ENCODE results near the gene CDA. TPM values are rescaled to one million over a fixed set of nuclear protein-coding genes. Genes with fewer than 3 reads are reported as not detected.

CDA gene
- total and polyA plus RNA-seq, 2 experiments from 2014 or later = 2.5 to 13.6 TPM

GRCh38 chr1:20578721-20579395 is 10.0 kb upstream of the CDA start (continued):
- TF ChIP-seq ZNF462 (CRISPR knock-in tag; IDR thresholded peaks at IDR 0.05) = no peak

- Histone ChIP-seq H3K4me2 (no peak overlapping the region), H3K27me3 (ENCODE audit: insufficient read depth) (no peaks in the 10 kb centered on the region), H4K20me1 (replicated peaks; ENCODE audit: insufficient read depth) (no peaks in the 10 kb centered on the region), H3K4me3 (no peak overlapping the region), H2AFZ (no peak overlapping the region), H3K9me2 (ENCODE audit: insufficient read depth) (no peaks in the 10 kb centered on the region), H3K27ac (ENCODE audit: low read depth) (no peak overlapping the region), H3K4me1 (ENCODE audit: insufficient read depth) (peaks cover 5% of the 10 kb centered on the region; the same call in 1 of the 2 replicates), H3K36me3 (ENCODE audit: insufficient read depth) (no peaks in the 10 kb centered on the region), H3K79me2 (replicated peaks; ENCODE audit: insufficient read depth) (no peaks in the 10 kb centered on the region), H3F3A (replicated peaks; ENCODE audit: low read depth) (no peaks in the 10 kb centered on the region)
- peak; percentile 50 for DNase-seq (ENCODE audit: low spot score)
- Mint-ChIP-seq H3K4me1 (peaks cover 16% of the 10 kb centered on the region), H3K36me3 (ENCODE audit: low read depth) (no peaks in the 10 kb centered on the region), H3K9me3 (no peaks in the 10 kb centered on the region), H3K27ac (no peak overlapping the region), H3K4me3 (no peak overlapping the region), H3K27me3 (ENCODE audit: insufficient read depth, low read depth, poor library complexity) (peaks cover 7% of the 10 kb centered on the region)
- no peak for ATAC-seq
- TF ChIP-seq CREB1 (CRISPR knock-in tag; IDR thresholded peaks at IDR 0.05; ENCODE audit: low read depth) (no peak), CTCF (conservative IDR thresholded peaks at IDR 0.05; ENCODE audit: low read depth in 2 of 2) (no peak), STAT1 (IDR thresholded peaks at IDR 0.05; ENCODE audit: unreplicated experiment) (no peak), NANOG (IDR thresholded peaks at IDR 0.05; ENCODE audit: borderline replicate concordance) (no peak), JUNB (IDR thresholded peaks at IDR 0.05; ENCODE audit: unreplicated experiment) (no peak), REST (IDR thresholded peaks at IDR 0.05; ENCODE audit: unreplicated experiment) (no peak), EZH2 (IDR thresholded peaks at IDR 0.05; ENCODE audit: low read depth, unreplicated experiment) (no peak), ZNF114 (CRISPR knock-in tag; IDR thresholded peaks at IDR 0.05) (no peak)
Measured at GRCh38 chr1:20584890-20585289, 4.0 kb upstream of the CDA start.

All from GM23338 (cell line).